Muscle layer of duodenum (tissue), 2 donors: ENCODE results near the gene WNK1.
"Not testable (repeated sequence)": the region's sequence is repeated elsewhere in the genome, so short reads cannot be mapped to it uniquely, and the experiment has no call there.

Experiments
- H3K27ac ChIP-seq: one replicate; pipeline ENCODE4 v1.7.0; 2013; ENCODE audit warnings: mild to moderate bottlenecking, low read length
- H3K27me3 ChIP-seq: one replicate; pipeline ENCODE4 v1.7.0; 2013; ENCODE audit warnings: low read depth, mild to moderate bottlenecking, control low read depth, low read length
- H3K36me3 ChIP-seq, 2 donors: one replicate each; pipeline ENCODE4 v1.7.0; 2013; ENCODE audit warnings: low read length in 2 of 2, control low read depth in 1 of 2, mild to moderate bottlenecking in 1 of 2; ENCODE audit not compliant: insufficient read depth in 2 of 2, control insufficient read depth in 1 of 2
- H3K4me1 ChIP-seq, 2 donors: one replicate each; pipeline ENCODE4 v1.7.0; 2013; ENCODE audit warnings: low read length in 2 of 2, mild to moderate bottlenecking in 2 of 2, control low read depth in 1 of 2, moderate library complexity in 1 of 2; ENCODE audit not compliant: insufficient read depth in 2 of 2, control insufficient read depth in 1 of 2
- H3K4me3 ChIP-seq, 2 donors: one replicate each; pipeline ENCODE4 v1.7.0; 2013; ENCODE audit warnings: low read length in 2 of 2, low read depth in 1 of 2, mild to moderate bottlenecking in 1 of 2
- H3K9me3 ChIP-seq, 2 donors: one replicate each; pipeline ENCODE4 v1.7.0; 2013; ENCODE audit warnings: low read length in 2 of 2, control low read depth in 1 of 2, mild to moderate bottlenecking in 1 of 2; ENCODE audit not compliant: control insufficient read depth in 1 of 2
- donor health status: healthy.

WNK1 gene

GRCh38 chr12:770479-770878 is 18.1 kb downstream of the WNK1 start:
- H3K4me3 ChIP-seq, result no peak overlapping the region
- H3K36me3 ChIP-seq, result no peaks in the 10 kb centered on the region
- H3K9me3 ChIP-seq, result no peaks in the 10 kb centered on the region
- peaks cover 7 to 25% of the 10 kb centered on the region in 2 donors for H3K4me1 ChIP-seq
- no peaks in the 10 kb centered on the region for H3K27me3 ChIP-seq
- H3K27ac ChIP-seq, result no peak overlapping the region

- H3K27me3 ChIP-seq, result no peaks in the 10 kb centered on the region
- no peaks in the 10 kb centered on the region for H3K36me3 ChIP-seq
- H3K9me3 ChIP-seq, result no peaks in the 10 kb centered on the region
- peaks cover 7 to 28% of the 10 kb centered on the region in 2 donors for H3K4me1 ChIP-seq
- H3K4me3 ChIP-seq, result no peak overlapping the region
- H3K27ac ChIP-seq, result no peak overlapping the region
Measured at GRCh38 chr12:772056-772697, 19.8 kb downstream of the WNK1 start.

- H3K4me3 ChIP-seq, result no peak overlapping the region
- no peaks in the 10 kb centered on the region for H3K9me3 ChIP-seq
- peaks cover 7 to 39% of the 10 kb centered on the region in 2 donors for H3K4me1 ChIP-seq
- H3K27ac ChIP-seq, result no peak overlapping the region
- no peaks in the 10 kb centered on the region for H3K27me3 ChIP-seq
- H3K36me3 ChIP-seq, result no peaks in the 10 kb centered on the region
Measured at GRCh38 chr12:774051-774614, 21.8 kb downstream of the WNK1 start.

- not testable (repeated sequence) for H3K36me3 ChIP-seq, H3K27me3 ChIP-seq, H3K9me3 ChIP-seq, H3K27ac ChIP-seq, H3K4me3 ChIP-seq
- peaks cover 22 to 52% of the 10 kb centered on the region in 2 donors for H3K4me1 ChIP-seq
Measured at GRCh38 chr12:775973-776771, 23.8 kb downstream of the WNK1 start.

GRCh38 chr12:776772-777373 is 24.5 kb downstream of the WNK1 start:
- H3K4me3 ChIP-seq, H3K27ac ChIP-seq, H3K9me3 ChIP-seq, H3K27me3 ChIP-seq, H3K36me3 ChIP-seq: not testable (repeated sequence)
- peaks cover 24 to 53% of the 10 kb centered on the region in 2 donors for H3K4me1 ChIP-seq

GRCh38 chr12:777550-778047 is 25.2 kb downstream of the WNK1 start:
- no peak overlapping the region for H3K27ac ChIP-seq
- H3K27me3 ChIP-seq, result no peaks in the 10 kb centered on the region
- H3K9me3 ChIP-seq, result no peaks in the 10 kb centered on the region
- H3K4me1 ChIP-seq, result peaks cover 24 to 58% of the 10 kb centered on the region in 2 donors
- no peak overlapping the region for H3K4me3 ChIP-seq
- no peaks in the 10 kb centered on the region for H3K36me3 ChIP-seq

GRCh38 chr12:778615-779014 is 26.2 kb downstream of the WNK1 start:
- no peak overlapping the region for H3K4me3 ChIP-seq
- H3K36me3 ChIP-seq, result no peaks in the 10 kb centered on the region
- no peaks in the 10 kb centered on the region for H3K9me3 ChIP-seq
- H3K4me1 ChIP-seq, result peaks cover 24 to 61% of the 10 kb centered on the region in 2 donors
- no peak overlapping the region for H3K27ac ChIP-seq
- H3K27me3 ChIP-seq, result no peaks in the 10 kb centered on the region

- H3K4me1 ChIP-seq, result peaks cover 16 to 48% of the 10 kb centered on the region in 2 donors
- no peak overlapping the region for H3K4me3 ChIP-seq
- H3K27ac ChIP-seq, result no peak overlapping the region
- no peaks in the 10 kb centered on the region for H3K9me3 ChIP-seq
- no peaks in the 10 kb centered on the region for H3K27me3 ChIP-seq
- H3K36me3 ChIP-seq, result no peaks in the 10 kb centered on the region
Measured at GRCh38 chr12:779745-780734, 27.7 kb downstream of the WNK1 start.

- H3K4me3 ChIP-seq, result no peak overlapping the region
- no peaks in the 10 kb centered on the region for H3K36me3 ChIP-seq
- H3K27ac ChIP-seq, result no peak overlapping the region
- no peaks in the 10 kb centered on the region for H3K9me3 ChIP-seq
- H3K4me1 ChIP-seq, result peaks cover 16 to 41% of the 10 kb centered on the region in 2 donors
- H3K27me3 ChIP-seq, result no peaks in the 10 kb centered on the region
Measured at GRCh38 chr12:780750-781379, 28.5 kb downstream of the WNK1 start.

GRCh38 chr12:785706-786105 is 33.3 kb downstream of the WNK1 start:
- H3K27ac ChIP-seq, result no peak overlapping the region
- H3K36me3 ChIP-seq, result no peaks in the 10 kb centered on the region
- H3K4me3 ChIP-seq, result no peak overlapping the region
- H3K27me3 ChIP-seq, result no peaks in the 10 kb centered on the region
- H3K4me1 ChIP-seq, result peaks cover 6 to 25% of the 10 kb centered on the region in 2 donors
- no peaks in the 10 kb centered on the region for H3K9me3 ChIP-seq
